Smooth muscle cell (in vitro differentiated cells): Measurements from ENCODE around the gene MAGT1. TPM values are rescaled to one million over a fixed set of nuclear protein-coding genes. Genes with fewer than 3 reads are reported as not detected.

Experiments
- DNase-seq: peaks from one replicate; lab custom pipeline; 2025; ENCODE audit not compliant: unreplicated experiment; lab: John Stamatoyannopoulos, UW
- H2AFZ ChIP-seq: fragments of 200-600 bp; sonication (generic); 2 replicates; pipeline ENCODE4 v1.6.0; 2016; ENCODE audit warnings: antibody characterized with exemption, low read depth, mild to moderate bottlenecking
- H3F3A ChIP-seq: fragments of 200-600 bp; sonication (generic); 2 replicates; pipeline ENCODE4 v1.6.0; 2017; ENCODE audit warnings: antibody characterized with exemption, low read depth
- H3K27ac ChIP-seq: fragments of 200-600 bp; sonication (generic); 2 replicates; pipeline ENCODE4 v1.5.1; 2016; ENCODE audit warnings: low read depth, mild to moderate bottlenecking
- H3K27me3 ChIP-seq: fragments of 200-600 bp; sonication (generic); 2 replicates; pipeline ENCODE4 v1.6.1; 2016; ENCODE audit warnings: low read depth, mild to moderate bottlenecking
- H3K36me3 ChIP-seq: fragments of 200-600 bp; sonication (generic); 2 replicates; pipeline ENCODE4 v1.5.1; 2016; ENCODE audit warnings: low read depth
- H3K4me1 ChIP-seq: fragments of 200-600 bp; sonication (generic); 2 replicates; pipeline ENCODE4 v1.5.1; 2016; ENCODE audit warnings: low read depth
- H3K4me2 ChIP-seq: fragments of 200-600 bp; sonication (generic); 2 replicates; pipeline ENCODE4 v1.6.0; 2016; ENCODE audit warnings: mild to moderate bottlenecking
- H3K4me3 ChIP-seq: fragments of 200-600 bp; sonication (generic); 2 replicates; pipeline ENCODE4 v1.5.1; 2016; ENCODE audit warnings: mild to moderate bottlenecking
- H3K79me2 ChIP-seq: fragments of 200-600 bp; sonication (generic); 2 replicates; pipeline ENCODE4 v1.6.0; 2016; ENCODE audit warnings: low read depth, mild to moderate bottlenecking
- H3K9ac ChIP-seq: fragments of 200-600 bp; sonication (generic); 2 replicates; pipeline ENCODE4 v1.6.0; 2016; ENCODE audit warnings: low read depth
- H3K9me3 ChIP-seq: fragments of 200-600 bp; sonication (generic); replicated peaks from 2 replicates; pipeline ENCODE4 v1.5.1; 2016; ENCODE audit warnings: low read depth
- H4K20me1 ChIP-seq: fragments of 200-600 bp; sonication (generic); 2 replicates; pipeline ENCODE4 v1.6.0; 2016; ENCODE audit warnings: low read depth
- WGBS: methylation state at CpG from one replicate; pipeline ENCODE4 v1.1.7; 2016; ENCODE audit warnings: low lambda C conversion rate; 5-methylcytosine and 5-hydroxymethylcytosine counted together
- polyA plus RNA-seq: library from polyadenylated mRNA; unstranded; fragments of >200 nt; fragmentation: Nextera tagmentation; extraction: Ambion mirVana; gene quantifications from 2 replicates; pipeline ENCODE4 v1.2.1, GENCODE V29; 2016
- total RNA-seq: library from RNA; depleted of rRNA; stranded (reverse); fragments of >200 nt; gene quantifications from 2 replicates; pipeline ENCODE4 v1.2.3, GENCODE V29; 2014
- TF ChIP-seq, protein P1 (sequence below): fragments of 200-600 bp; sonication (generic); IDR thresholded peaks from 2 replicates; pipeline ENCODE4 v1.5.1; 2017; ENCODE audit warnings: borderline replicate concordance, mild to moderate bottlenecking, antibody characterized with exemption; ENCODE audit not compliant: insufficient read depth, poor library complexity, severe bottlenecking

The MAGT1 gene
- total and polyA plus RNA-seq, 2 experiments from 2014 or later, result 48.0 to 129 TPM

DNA sequence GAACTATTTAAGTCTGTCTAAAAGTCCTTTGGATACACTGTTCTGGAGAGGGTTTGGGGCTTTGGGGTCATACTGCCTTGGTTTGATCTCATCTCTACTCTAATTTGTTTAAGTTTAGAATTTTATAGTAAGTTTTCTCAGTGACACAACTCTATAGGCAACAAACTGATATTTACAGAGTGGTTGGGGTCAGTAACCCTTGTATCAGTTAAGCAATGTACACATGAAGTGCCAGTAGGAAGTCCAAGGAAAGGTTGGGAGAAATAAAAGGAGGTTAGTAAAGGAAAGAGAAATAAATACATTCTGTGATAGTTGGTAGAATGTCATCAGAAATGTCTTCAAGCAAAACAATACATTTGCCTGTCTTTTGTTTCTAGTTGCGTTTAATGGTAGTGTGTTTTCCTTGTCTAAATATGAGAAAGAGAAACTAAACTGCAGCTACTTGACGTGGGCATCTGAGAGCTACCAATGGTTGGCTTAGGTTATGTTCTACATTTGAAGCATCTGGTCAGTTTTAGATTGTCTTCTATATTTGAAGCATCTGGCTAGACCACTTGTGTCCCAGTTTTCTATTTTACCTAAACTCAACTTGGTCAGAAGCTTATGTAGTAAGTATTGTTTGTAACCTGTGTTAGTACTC, 22.2 kb upstream of the MAGT1 start:
- Histone ChIP-seq H3F3A (no peaks in the 10 kb centered on the region), H3K36me3 (no peaks in the 10 kb centered on the region), H3K4me2 (no peak overlapping the region), H4K20me1 (peaks cover 9% of the 10 kb centered on the region), H3K27me3 (no peaks in the 10 kb centered on the region), H3K9me3 (no peaks in the 10 kb centered on the region), H3K79me2 (peaks cover 22% of the 10 kb centered on the region), H3K4me1 (no peaks in the 10 kb centered on the region), H3K27ac (no peak overlapping the region), H3K9ac (no peak overlapping the region), H3K4me3 (no peak overlapping the region), H2AFZ (no peak overlapping the region)
- no peak for DNase-seq
- TF ChIP-seq, protein P1, sequence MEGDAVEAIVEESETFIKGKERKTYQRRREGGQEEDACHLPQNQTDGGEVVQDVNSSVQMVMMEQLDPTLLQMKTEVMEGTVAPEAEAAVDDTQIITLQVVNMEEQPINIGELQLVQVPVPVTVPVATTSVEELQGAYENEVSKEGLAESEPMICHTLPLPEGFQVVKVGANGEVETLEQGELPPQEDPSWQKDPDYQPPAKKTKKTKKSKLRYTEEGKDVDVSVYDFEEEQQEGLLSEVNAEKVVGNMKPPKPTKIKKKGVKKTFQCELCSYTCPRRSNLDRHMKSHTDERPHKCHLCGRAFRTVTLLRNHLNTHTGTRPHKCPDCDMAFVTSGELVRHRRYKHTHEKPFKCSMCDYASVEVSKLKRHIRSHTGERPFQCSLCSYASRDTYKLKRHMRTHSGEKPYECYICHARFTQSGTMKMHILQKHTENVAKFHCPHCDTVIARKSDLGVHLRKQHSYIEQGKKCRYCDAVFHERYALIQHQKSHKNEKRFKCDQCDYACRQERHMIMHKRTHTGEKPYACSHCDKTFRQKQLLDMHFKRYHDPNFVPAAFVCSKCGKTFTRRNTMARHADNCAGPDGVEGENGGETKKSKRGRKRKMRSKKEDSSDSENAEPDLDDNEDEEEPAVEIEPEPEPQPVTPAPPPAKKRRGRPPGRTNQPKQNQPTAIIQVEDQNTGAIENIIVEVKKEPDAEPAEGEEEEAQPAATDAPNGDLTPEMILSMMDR, result no peak
- 77% methylated on average over 2 of the region's 2 CpGs for WGBS

DNA sequence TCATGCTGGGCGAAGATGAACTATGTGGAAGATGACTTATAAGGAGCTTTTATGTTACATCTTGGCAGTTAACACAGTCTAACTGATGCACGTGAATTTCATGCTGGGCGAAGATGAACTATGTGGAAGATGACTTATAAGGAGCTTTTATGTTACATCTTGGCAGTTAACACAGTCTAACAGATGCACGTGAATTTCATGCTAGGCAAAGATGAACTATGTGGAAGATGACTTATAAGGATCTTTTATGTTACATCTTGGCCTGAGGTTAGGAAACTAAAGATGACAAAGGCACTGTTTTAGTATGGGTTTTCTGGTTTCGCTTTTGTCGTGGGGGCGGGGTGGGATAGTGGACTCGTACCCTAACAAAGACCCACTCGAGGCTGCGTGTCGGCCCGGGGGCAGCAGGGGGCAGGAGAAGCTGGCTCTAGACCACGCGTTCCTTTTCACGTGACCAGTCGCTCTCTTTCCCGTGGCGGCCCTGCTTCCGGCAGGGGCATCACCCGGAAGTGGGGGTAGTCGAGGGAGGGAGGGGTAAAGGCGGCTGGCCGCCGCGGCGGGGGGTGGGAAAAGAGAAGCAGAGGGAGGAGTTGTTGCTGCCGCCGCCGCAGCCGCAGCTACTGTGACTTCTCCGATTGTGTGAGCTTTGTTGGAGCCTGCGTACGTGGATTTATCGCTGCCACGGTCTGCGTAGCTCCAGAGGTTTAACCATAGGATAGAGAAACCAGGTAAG, 15.0 kb upstream of the MAGT1 start, which contains the start of gene ATP7A:
Gene ATP7A (plus strand): TSS at position 586 of the 733 bp plus-strand sequence. CDS start 60,949 bp downstream, outside the sequence.
- no peaks in the 10 kb centered on the region for H4K20me1 ChIP-seq
- no peaks in the 10 kb centered on the region for H3K36me3 ChIP-seq
- WGBS, result 55% methylated on average over 27 of the region's 36 CpGs
- TF ChIP-seq, protein P1, result peak; percentile 35
- H3K79me2 ChIP-seq, result peaks cover 34% of the 10 kb centered on the region
- H3K27me3 ChIP-seq, result no peaks in the 10 kb centered on the region
- peaks cover 4% of the 10 kb centered on the region for H3F3A ChIP-seq
- H3K27ac ChIP-seq, result peak within 1 kb of the TSS; percentile 70
- peak within 1 kb of the TSS; percentile 81 for H3K9ac ChIP-seq
- H3K4me3 ChIP-seq, result peak within 1 kb of the TSS; percentile 70
- H3K4me2 ChIP-seq, result peak within 1 kb of the TSS; percentile 91
- no peaks in the 10 kb centered on the region for H3K4me1 ChIP-seq
- no peaks in the 10 kb centered on the region for H3K9me3 ChIP-seq
- H2AFZ ChIP-seq, result peak within 1 kb of the TSS; percentile 80
- peak; percentile 44 for DNase-seq

DNA sequence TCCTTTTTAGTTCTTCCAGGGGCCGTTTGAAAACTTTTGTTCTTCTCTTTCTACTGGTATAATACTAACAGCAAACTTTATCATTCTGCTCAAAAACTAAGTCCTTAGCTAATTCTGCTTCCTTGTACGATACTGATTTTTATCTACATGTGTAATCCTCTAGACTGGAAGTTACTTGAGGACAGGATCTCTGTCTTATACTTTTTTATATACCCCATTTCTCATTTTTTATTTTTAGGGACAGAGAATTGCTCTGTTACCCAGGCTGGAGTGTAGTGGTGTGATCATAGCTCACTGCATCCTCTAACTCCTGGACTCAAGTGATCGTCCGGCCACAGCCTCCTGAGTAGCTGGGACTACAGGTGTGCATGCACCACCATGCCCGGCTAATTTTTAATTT, 6.3 kb upstream of the MAGT1 start:
- Histone ChIP-seq H4K20me1 (peaks cover 3% of the 10 kb centered on the region), H3K4me1 (peaks cover 4% of the 10 kb centered on the region), H3K4me2 (peak overlapping the region; percentile 78), H3K4me3 (peak overlapping the region; percentile 68), H3K9ac (no peak overlapping the region), H3F3A (no peaks in the 10 kb centered on the region), H3K36me3 (no peaks in the 10 kb centered on the region), H3K9me3 (no peaks in the 10 kb centered on the region), H3K79me2 (peaks cover 25% of the 10 kb centered on the region), H2AFZ (no peak overlapping the region), H3K27ac (no peak overlapping the region), H3K27me3 (no peaks in the 10 kb centered on the region)
- no peak for DNase-seq
- 89% methylated on average over 5 of the region's 5 CpGs for WGBS
- TF ChIP-seq, protein P1, result no peak
